Type B pancreatic cell (in vitro differentiated cells): ENCODE data around the gene CLTRN. TPM values are rescaled to one million over a fixed set of nuclear protein-coding genes. Genes with fewer than 3 reads are reported as not detected.

Experiments used
- DNase-seq: peaks from one replicate; pipeline ENCODE4 v3.0.0; 2021; ENCODE audit warnings: mixed read lengths; ENCODE audit not compliant: unreplicated experiment; ENCODE audit errors: extremely low spot score
- H3K27ac Mint-ChIP-seq: 2 replicates; pipeline ENCODE4 v1.8.0; 2021; ENCODE audit warnings: mild to moderate bottlenecking, mixed read lengths
- H3K27me3 Mint-ChIP-seq: 2 replicates; pipeline ENCODE4 v1.8.0; 2021; ENCODE audit warnings: mixed read lengths
- H3K36me3 Mint-ChIP-seq: 2 replicates; pipeline ENCODE4 v1.8.0; 2021; ENCODE audit warnings: mixed read lengths
- H3K4me1 Mint-ChIP-seq: one replicate; pipeline ENCODE4 v1.8.0; 2021; ENCODE audit warnings: mixed read lengths; ENCODE audit not compliant: unreplicated experiment
- H3K4me3 Mint-ChIP-seq: 2 replicates; pipeline ENCODE4 v1.8.0; 2021; ENCODE audit warnings: mild to moderate bottlenecking, mixed read lengths
- H3K9me3 Mint-ChIP-seq: 2 replicates; pipeline ENCODE4 v1.8.0; 2021; ENCODE audit warnings: mixed read lengths
- total RNA-seq: library from RNA; stranded (reverse); gene quantifications from 2 replicates; pipeline ENCODE4 v1.2.1, GENCODE V29; 2021; ENCODE audit warnings: low replicate concordance
- TF ChIP-seq, protein P1 (sequence below): fragments of 200-600 bp; sonication (generic); conservative IDR thresholded peaks from 2 replicates; pipeline ENCODE4 v1.5.0; 2021; ENCODE audit warnings: antibody characterized with exemption, mild to moderate bottlenecking

The CLTRN gene
- total RNA-seq, 1 donor from 2014 or later, result 1.6 TPM

DNA sequence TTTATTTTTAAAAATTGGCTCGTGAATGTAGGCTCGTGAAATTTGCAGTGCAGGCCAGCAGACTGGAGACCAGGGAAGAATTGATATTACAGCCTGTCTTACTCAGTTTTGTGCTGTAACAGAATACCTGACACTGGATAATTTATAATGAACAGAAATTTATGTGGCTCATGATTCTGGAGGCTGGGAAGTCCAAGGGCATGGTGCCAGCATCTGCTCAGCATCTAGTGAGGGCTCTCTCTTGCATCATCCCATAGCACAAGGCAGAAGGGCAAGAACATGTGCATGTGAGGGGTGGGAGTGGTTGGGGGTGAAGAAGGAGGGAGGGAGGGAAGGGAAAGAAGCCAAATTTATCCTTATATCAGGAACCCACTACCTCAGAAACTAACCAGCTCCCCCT lies 13.7 kb upstream of the CLTRN start:
- Mint-ChIP-seq H3K36me3 (peaks cover 8% of the 10 kb centered on the region), H3K4me1 (peaks cover 15% of the 10 kb centered on the region)
- TF ChIP-seq, protein P1, sequence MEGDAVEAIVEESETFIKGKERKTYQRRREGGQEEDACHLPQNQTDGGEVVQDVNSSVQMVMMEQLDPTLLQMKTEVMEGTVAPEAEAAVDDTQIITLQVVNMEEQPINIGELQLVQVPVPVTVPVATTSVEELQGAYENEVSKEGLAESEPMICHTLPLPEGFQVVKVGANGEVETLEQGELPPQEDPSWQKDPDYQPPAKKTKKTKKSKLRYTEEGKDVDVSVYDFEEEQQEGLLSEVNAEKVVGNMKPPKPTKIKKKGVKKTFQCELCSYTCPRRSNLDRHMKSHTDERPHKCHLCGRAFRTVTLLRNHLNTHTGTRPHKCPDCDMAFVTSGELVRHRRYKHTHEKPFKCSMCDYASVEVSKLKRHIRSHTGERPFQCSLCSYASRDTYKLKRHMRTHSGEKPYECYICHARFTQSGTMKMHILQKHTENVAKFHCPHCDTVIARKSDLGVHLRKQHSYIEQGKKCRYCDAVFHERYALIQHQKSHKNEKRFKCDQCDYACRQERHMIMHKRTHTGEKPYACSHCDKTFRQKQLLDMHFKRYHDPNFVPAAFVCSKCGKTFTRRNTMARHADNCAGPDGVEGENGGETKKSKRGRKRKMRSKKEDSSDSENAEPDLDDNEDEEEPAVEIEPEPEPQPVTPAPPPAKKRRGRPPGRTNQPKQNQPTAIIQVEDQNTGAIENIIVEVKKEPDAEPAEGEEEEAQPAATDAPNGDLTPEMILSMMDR, result no peak

GRCh38 chrX:15676886-15677285 lies 12.3 kb upstream of the CLTRN start:
- Mint-ChIP-seq H3K9me3 (no peaks in the 10 kb centered on the region), H3K27ac (no peak overlapping the region), H3K4me1 (peaks cover 15% of the 10 kb centered on the region), H3K4me3 (no peak overlapping the region), H3K27me3 (no peaks in the 10 kb centered on the region), H3K36me3 (peaks cover 8% of the 10 kb centered on the region)
- DNase-seq, result no peak
- TF ChIP-seq, protein P1, result no peak

More for the DNA sequence above, 13.7 kb upstream of the CLTRN start:
- Mint-ChIP-seq H3K9me3 (no peaks in the 10 kb centered on the region), H3K4me3 (no peak overlapping the region), H3K27me3 (no peaks in the 10 kb centered on the region), H3K27ac (no peak overlapping the region)
- DNase-seq, result no peak

GRCh38 chrX:15675490-15675921 lies 10.9 kb upstream of the CLTRN start:
- Mint-ChIP-seq H3K36me3 (peaks cover 7% of the 10 kb centered on the region), H3K4me1 (peaks cover 10% of the 10 kb centered on the region), H3K27ac (no peak overlapping the region), H3K9me3 (no peaks in the 10 kb centered on the region), H3K27me3 (no peaks in the 10 kb centered on the region), H3K4me3 (no peak overlapping the region)
- TF ChIP-seq, protein P1, result no peak
- peak; percentile 78 for DNase-seq

DNA sequence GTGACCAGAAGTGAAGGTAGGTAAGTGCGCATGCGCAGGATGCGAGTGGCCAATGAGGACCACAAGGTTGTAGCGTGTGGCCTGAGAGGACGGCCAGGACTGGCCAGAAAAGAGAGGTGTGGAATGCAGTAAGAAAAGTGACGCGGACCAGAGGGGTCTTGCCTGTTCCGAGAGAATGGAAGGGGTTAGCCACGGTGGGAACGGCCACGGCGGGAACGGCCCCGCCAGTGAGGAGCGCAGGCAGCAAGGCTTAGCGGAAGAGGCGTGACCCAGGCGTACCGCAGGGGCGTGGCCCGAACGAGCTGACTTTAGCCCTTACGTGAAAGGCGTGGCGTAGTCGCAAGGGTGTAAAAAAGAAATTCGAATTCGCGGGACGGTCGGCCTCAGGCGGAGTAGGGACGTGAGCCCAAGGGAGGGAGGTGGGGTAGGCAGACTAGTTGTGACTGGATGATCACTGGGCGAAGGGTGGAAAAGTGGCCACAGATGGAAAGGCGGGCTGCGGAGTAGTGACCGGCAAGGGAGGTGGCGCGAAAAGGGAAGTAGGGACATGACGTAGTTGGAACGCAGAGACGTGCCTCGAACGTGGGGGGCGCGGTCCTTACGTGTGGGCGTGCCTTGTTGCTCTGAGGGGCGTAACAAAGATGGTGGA lies 10.4 kb upstream of the CLTRN start:
- TF ChIP-seq, protein P1, result no peak
- Mint-ChIP-seq H3K4me3 (no peak overlapping the region), H3K4me1 (peaks cover 7% of the 10 kb centered on the region), H3K27me3 (no peaks in the 10 kb centered on the region), H3K27ac (no peak overlapping the region), H3K36me3 (peaks cover 5% of the 10 kb centered on the region), H3K9me3 (no peaks in the 10 kb centered on the region)
- peak; percentile 81 for DNase-seq

DNA sequence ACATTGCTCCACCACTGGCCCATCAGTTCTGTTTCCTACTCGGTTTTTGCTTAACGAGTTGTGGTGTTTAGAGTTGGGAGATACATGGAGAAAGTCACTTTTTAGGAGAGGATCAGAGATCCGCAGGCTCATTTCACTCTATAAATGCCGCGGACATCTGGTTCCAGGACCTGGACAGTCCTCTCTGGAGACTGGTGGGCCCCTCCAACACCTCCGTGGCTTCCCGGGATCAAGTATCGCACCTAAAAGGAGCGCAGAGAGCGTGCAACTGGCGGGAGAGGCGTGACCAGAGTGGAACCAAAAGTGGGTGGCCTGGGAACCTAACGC lies 9.9 kb upstream of the CLTRN start:
- peaks cover 7% of the 10 kb centered on the region for H3K4me1 Mint-ChIP-seq
- H3K27ac Mint-ChIP-seq, result no peak overlapping the region
- no peaks in the 10 kb centered on the region for H3K9me3 Mint-ChIP-seq
- peaks cover 5% of the 10 kb centered on the region for H3K36me3 Mint-ChIP-seq
- H3K27me3 Mint-ChIP-seq, result no peaks in the 10 kb centered on the region
- TF ChIP-seq, protein P1, result no peak
- H3K4me3 Mint-ChIP-seq, result no peak overlapping the region
- DNase-seq, result no peak
